GM12878 (cell line): Measurements from ENCODE around the gene MAGI2. TPM values are rescaled to one million over a fixed set of nuclear protein-coding genes. Genes with fewer than 3 reads are reported as not detected.

ENCODE experiments used
- ATAC-seq: fragments of 200-7000 bp; cut with Tn5 transposase; 3 replicates; pipeline ENCODE4 v1.9.1; 2020; ENCODE audit warnings: mild to moderate bottlenecking, moderate library complexity
- BruUV-seq: library from RNA; stranded (reverse); fragments of 400-500 nt; replicated peaks from 2 replicates; lab custom pipeline; 2021; lab: Mats Ljungman, UMichigan
- CTCF ChIA-PET: fragments of 300-600 bp; sonication (Branson Sonifier 250); formaldehyde crosslinking; extraction: SDS; loops from one replicate; lab custom pipeline; 2021; ENCODE audit warnings: inconsistent platforms; lab: Yijun Ruan, JAX
- POLR2A ChIA-PET: fragments of 350-600 bp; formaldehyde crosslinking; extraction: SDS; loops from one replicate; lab custom pipeline; 2021; ENCODE audit warnings: inconsistent platforms; lab: Charles Lee
- RAD21 ChIA-PET: fragments of 300-600 bp; sonication (Branson Sonifier 250); formaldehyde crosslinking; loops from one replicate; lab custom pipeline; 2023; ENCODE audit warnings: antibody characterized with exemption; ENCODE audit not compliant: unreplicated experiment; lab: Charles Lee
- SMC1A ChIA-PET: fragments of 300-600 bp; sonication (Branson Sonifier 250); formaldehyde crosslinking; loops from one replicate; lab custom pipeline; 2023; ENCODE audit not compliant: unreplicated experiment, uncharacterized antibody; lab: Charles Lee
- DNase-seq: peaks from one replicate; pipeline ENCODE4 v3.0.0-alpha.2; 2011; ENCODE audit warnings: low read depth, low spot score
- FAIRE-seq: peaks from 3 replicates; lab custom pipeline; 2011; peaks lifted over from hg19 to GRCh38; lab: Jason Lieb, UNC
- H2AFZ ChIP-seq: 2 replicates; pipeline ENCODE4 v1.6.0; 2011; ENCODE audit warnings: low read depth, low read length, control low read depth; ENCODE audit not compliant: control insufficient read depth
- H3K27ac ChIP-seq: 2 replicates; pipeline ENCODE4 v1.5.1; 2011; ENCODE audit warnings: control low read depth; ENCODE audit not compliant: control insufficient read depth, insufficient read depth
- H3K27me3 ChIP-seq, 2 experiments: replicated peaks in 1 of 2; 2 replicates each; pipeline versions ENCODE4 v1.6.0 to v1.6.1; 2011; ENCODE audit warnings: low read length in 1 of 2; ENCODE audit not compliant: control insufficient read depth in 2 of 2, insufficient read depth in 2 of 2
- H3K36me3 ChIP-seq, 2 experiments: 2 replicates each; pipeline ENCODE4 v1.5.1; 2011; ENCODE audit warnings: low read length in 1 of 2; ENCODE audit not compliant: control insufficient read depth in 2 of 2, insufficient read depth in 2 of 2
- H3K4me1 ChIP-seq: 2 replicates; pipeline ENCODE4 v1.6.1; 2011; ENCODE audit warnings: mild to moderate bottlenecking, low read length, moderate library complexity, mixed read lengths; ENCODE audit not compliant: control insufficient read depth, insufficient read depth
- H3K4me2 ChIP-seq: 2 replicates; pipeline ENCODE4 v1.6.0; 2011; ENCODE audit warnings: control low read depth; ENCODE audit not compliant: control insufficient read depth, insufficient read depth
- H3K4me3 ChIP-seq: fragments of 200-600 bp; sonication (generic); 2 replicates; pipeline ENCODE4 v1.5.1; 2016
- H3K79me2 ChIP-seq: 2 replicates; pipeline ENCODE4 v1.6.0; 2011; ENCODE audit warnings: low read length; ENCODE audit not compliant: control insufficient read depth, insufficient read depth
- H3K9ac ChIP-seq: 2 replicates; pipeline ENCODE4 v1.8.0; 2011; ENCODE audit warnings: low read length, control low read depth, mixed read lengths; ENCODE audit not compliant: control insufficient read depth, insufficient read depth
- H3K9me3 ChIP-seq: replicated peaks from 3 replicates; pipeline ENCODE4 v1.5.1; 2011; ENCODE audit warnings: mild to moderate bottlenecking, low read length; ENCODE audit not compliant: control insufficient read depth, insufficient read depth
- H4K20me1 ChIP-seq: 2 replicates; pipeline ENCODE4 v1.6.0; 2011; ENCODE audit not compliant: control insufficient read depth, insufficient read depth
- ATF3 ChIP-seq: IDR thresholded peaks from 2 replicates; pipeline ENCODE4 v1.6.1; 2011; ENCODE audit warnings: low read depth, mild to moderate bottlenecking, low read length, moderate library complexity, borderline replicate concordance; ENCODE audit errors: extremely low read depth
- CBFB ChIP-seq: IDR thresholded peaks from 2 replicates; pipeline ENCODE4 v1.6.1; 2016; ENCODE audit warnings: antibody characterized with exemption, low read depth
- CEBPZ ChIP-seq: fragments of 150-350 bp; IDR thresholded peaks from 2 replicates; pipeline ENCODE4 v1.6.1; 2016; ENCODE audit warnings: low read depth, low read length
- CREM ChIP-seq: IDR thresholded peaks from 2 replicates; pipeline ENCODE4 v1.6.1; 2014; ENCODE audit warnings: antibody characterized with exemption, low read depth
- ESRRA ChIP-seq: IDR thresholded peaks from 2 replicates; pipeline ENCODE4 v1.6.1; 2012; ENCODE audit warnings: mild to moderate bottlenecking, low read length, improper control_type of control experiment
- KDM1A ChIP-seq: fragments of 200-600 bp; sonication (generic); IDR thresholded peaks from 2 replicates; pipeline ENCODE4 v1.6.1; 2016; ENCODE audit warnings: borderline replicate concordance
- REST ChIP-seq: IDR thresholded peaks from 2 replicates; pipeline ENCODE4 v1.6.1; 2012; ENCODE audit warnings: mild to moderate bottlenecking, low read depth, low read length
- RUNX3 ChIP-seq: IDR thresholded peaks from 2 replicates; pipeline ENCODE4 v1.6.1; 2012; ENCODE audit warnings: low read length, inconsistent platforms
- SREBF2 ChIP-seq: IDR thresholded peaks from 2 replicates; pipeline ENCODE4 v1.6.1; 2012; ENCODE audit warnings: mild to moderate bottlenecking, low read length
- STAT3 ChIP-seq: IDR thresholded peaks from 2 replicates; pipeline ENCODE4 v1.6.1; 2011; ENCODE audit warnings: low read depth, low read length, improper control_type of control experiment
- TBL1XR1 ChIP-seq: IDR thresholded peaks from 2 replicates; pipeline ENCODE4 v1.6.1; 2012; ENCODE audit warnings: low read depth, low read length, improper control_type of control experiment
- TCF3 ChIP-seq: IDR thresholded peaks from 2 replicates; pipeline ENCODE4 v1.6.1; 2012; ENCODE audit warnings: low read depth, mild to moderate bottlenecking, low read length, borderline replicate concordance; ENCODE audit not compliant: insufficient read depth
- WGBS: methylation state at CpG from one replicate; pipeline ENCODE4 v1.1.6; 2016; ENCODE audit warnings: low lambda C conversion rate; ENCODE audit not compliant: insufficient replicate concordance, insufficient coverage; ENCODE audit errors: missing lambda C conversion rate; 5-methylcytosine and 5-hydroxymethylcytosine counted together
- in situ Hi-C: fragments of 300-500 bp; cut with MboI; formaldehyde crosslinking; loops from 9 replicates; pipeline ENCODE4 v1.14.3; 2018; ENCODE audit warnings: mixed read lengths
- intact Hi-C: fragments of 100-400 bp; cut with micrococcal nuclease; formaldehyde crosslinking; loops from one replicate; pipeline ENCODE4 v1.14.2; 2022; ENCODE audit not compliant: unreplicated experiment
- polyA plus RNA-seq, 11 experiments: library from polyadenylated mRNA; depleted of rRNA in 4 of 11; unstranded in 6 of 11; stranded (reverse) in 5 of 11; fragments of >200 nt; fragmentation: Nextera tagmentation in 4 of 11; fragmentation: Illumina TruSeq in 1 of 11; extraction: Ambion mirVana in 4 of 11; extraction: Trizol in 1 of 11; gene quantifications; 1 replicate in 1 of 11; 2 replicates in 10 of 11; pipeline versions ENCODE4 v1.2.1 to v1.2.3, GENCODE V29; 2011 to 2016; ENCODE audit warnings: inconsistent platforms in 2 of 11, missing spikeins in 2 of 11, low read depth in 1 of 11
- total RNA-seq, 4 experiments: library from RNA; depleted of rRNA in 3 of 4; stranded (reverse); fragments of >200 nt in 3 of 4; fragmentation: Illumina TruSeq in 1 of 4; extraction: Trizol in 1 of 4; gene quantifications; 2 replicates each; pipeline versions ENCODE4 v1.2.1 to v1.2.3, GENCODE V29; 2013 to 2021
- TF ChIP-seq, protein P1 (sequence below): IDR thresholded peaks from 2 replicates; pipeline ENCODE4 v1.6.1; 2012; ENCODE audit warnings: low read depth, low read length, improper control_type of control experiment

Gene MAGI2
- total and polyA plus RNA-seq, 10 of the 15 experiments (the other 5 are each of a cell fraction or from before 2014, with no cell fraction given) = 0.01 to 0.31 (median 0.05) TPM; not detected in 2

DNA sequence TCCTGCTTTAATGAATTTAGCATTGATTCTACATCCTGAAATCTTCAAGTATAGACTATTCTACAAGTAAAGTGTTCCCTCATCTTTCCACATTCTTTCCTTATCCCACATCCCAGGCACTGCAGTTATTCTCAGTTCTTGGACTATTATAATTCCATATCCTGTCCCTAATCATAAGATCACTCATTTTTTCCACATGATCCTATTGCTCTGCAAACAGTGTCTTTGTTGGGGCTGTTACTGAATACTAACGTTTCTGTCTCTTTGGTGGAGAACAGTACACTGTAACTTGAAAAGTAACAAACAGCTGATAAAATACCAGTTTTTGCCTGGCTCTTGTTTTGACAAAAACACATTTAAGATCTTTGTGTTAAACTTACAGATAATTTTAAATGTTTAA, 769.9 kb downstream of the MAGI2 start:
- Histone ChIP-seq H3K79me2 (no peaks in the 10 kb centered on the region), H3K4me2 (no peak overlapping the region), H2AFZ (no peak overlapping the region), H3K27ac (no peak overlapping the region), H3K36me3 (no peaks in the 10 kb centered on the region), H3K9ac (no peak overlapping the region), H3K4me3 (no peak overlapping the region), H3K4me1 (no peaks in the 10 kb centered on the region), H3K27me3 (no peaks in the 10 kb centered on the region), H3K9me3 (no peaks in the 10 kb centered on the region), H4K20me1 (no peaks in the 10 kb centered on the region)
- WGBS = 0% methylated on average over 1 of the region's 1 CpG
- ChIA-PET CTCF (no interaction called here), RAD21 (no interaction called here), SMC1A (no interaction called here), POLR2A (no interaction called here)
- FAIRE-seq (no peak), DNase-seq (no peak), ATAC-seq (no peak)
- in situ Hi-C loops = no loop called here
- BruUV-seq = no TSS peak
- intact Hi-C loops = no loop called here
- TF ChIP-seq CREM (no peak), ESRRA (no peak), TCF3 (no peak), TBL1XR1 (no peak), REST (no peak), ATF3 (no peak), STAT3 (no peak), KDM1A (no peak), CBFB (no peak), RUNX3 (no peak), CEBPZ (no peak), SREBF2 (no peak)
- TF ChIP-seq, protein P1, sequence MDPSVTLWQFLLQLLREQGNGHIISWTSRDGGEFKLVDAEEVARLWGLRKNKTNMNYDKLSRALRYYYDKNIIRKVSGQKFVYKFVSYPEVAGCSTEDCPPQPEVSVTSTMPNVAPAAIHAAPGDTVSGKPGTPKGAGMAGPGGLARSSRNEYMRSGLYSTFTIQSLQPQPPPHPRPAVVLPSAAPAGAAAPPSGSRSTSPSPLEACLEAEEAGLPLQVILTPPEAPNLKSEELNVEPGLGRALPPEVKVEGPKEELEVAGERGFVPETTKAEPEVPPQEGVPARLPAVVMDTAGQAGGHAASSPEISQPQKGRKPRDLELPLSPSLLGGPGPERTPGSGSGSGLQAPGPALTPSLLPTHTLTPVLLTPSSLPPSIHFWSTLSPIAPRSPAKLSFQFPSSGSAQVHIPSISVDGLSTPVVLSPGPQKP = no peak
